ENCODE measurements around the gene AAK1. TPM values are rescaled to one million over a fixed set of nuclear protein-coding genes. Genes with fewer than 3 reads are reported as not detected.

Gene AAK1
- total and polyA plus RNA-seq, 2 of the 13 experiments (the other 11 are each of a cell fraction or from before 2014, with no cell fraction given), result 9.8 to 10.3 TPM

- FAIRE-seq, result no peak
- H3K27ac ChIP-seq (ENCODE audit: extremely low read length, insufficient read depth, low read length), result no peak overlapping the region
- no peak for DNase-seq (ENCODE audit: low spot score)
- no TSS peak for BruUV-seq (replicated peaks)
- in situ Hi-C loops (cut with HindIII; ENCODE audit: extremely low pct_ligation_motif_present, low pct_unique_long_range_greater_than_20kb) (no loop called here), intact Hi-C loops (cut with micrococcal nuclease; ENCODE audit: unreplicated experiment) (no loop called here)
- TF ChIP-seq ZNF687 (CRISPR knock-in tag; IDR thresholded peaks at IDR 0.05) (no peak), PCBP1 (IDR thresholded peaks at IDR 0.05; ENCODE audit: borderline replicate concordance, low read depth, low read length) (0 out of 2 replicates have a peak, but pooled peaks have one; percentile 60), ZNF672 (CRISPR knock-in tag; IDR thresholded peaks at IDR 0.05) (no peak), DBP (CRISPR knock-in tag; IDR thresholded peaks at IDR 0.05; ENCODE audit: not compliant biosample characterization) (no peak), RAD51 (IDR thresholded peaks at IDR 0.05; ENCODE audit: borderline replicate concordance) (no peak), HNRNPK (IDR thresholded peaks at IDR 0.05; ENCODE audit: low read depth, low read length, poor library complexity, severe bottlenecking) (peak; percentile 68)
- peaks cover 9% of the 10 kb centered on the region for H3K4me1 ChIP-seq (ENCODE audit: insufficient read depth, low read length)
- ATAC-seq, result no peak
- no peaks in the 10 kb centered on the region for H4K20me1 ChIP-seq (ENCODE audit: insufficient read depth, low read length)
- H3K79me2 ChIP-seq (ENCODE audit: insufficient read depth, low read length), result peaks cover 23% of the 10 kb centered on the region
- ChIA-PET POLR2A (no interaction called here), CTCF (ENCODE audit: low intra/inter-chr PET ratio, low total read pairs) (no interaction called here)
- H3K9me3 ChIP-seq (ENCODE audit: low read length), result no peaks in the 10 kb centered on the region
- 95% methylated on average over 6 of the region's 6 CpGs for WGBS (ENCODE audit: low lambda C conversion rate)
- H3K9ac ChIP-seq (ENCODE audit: insufficient read depth, low read depth, low read length), result no peak overlapping the region
- H3K36me3 ChIP-seq (replicated peaks in 1 of 2; ENCODE audit: control insufficient read depth in 1 of 2, insufficient read depth in 2 of 2, low read length in 2 of 2), result 0 out of 5 replicates have a peak, but pooled peaks cover 0 to under 1% of the 10 kb centered on the region in 2 experiments
- no peak overlapping the region for H3K4me3 ChIP-seq (replicated peaks in 1 of 3; ENCODE audit: insufficient read depth in 1 of 3, low read depth in 2 of 3, low read length in 3 of 3)
- no peak overlapping the region for H3K4me2 ChIP-seq (ENCODE audit: low read depth, low read length)
- H2AFZ ChIP-seq (ENCODE audit: low read length), result no peak overlapping the region
- no peaks in the 10 kb centered on the region for H3K27me3 ChIP-seq (ENCODE audit: control insufficient read depth in 1 of 2, insufficient read depth in 2 of 2, low read length in 2 of 2)
Observed at GRCh38 chr2:69629921-69630608, 13.5 kb downstream of the AAK1 start.
